Measurements from ENCODE around the gene CABLES2.

Gene CABLES2

GRCh38 chr20:62445553-62446340, 38.7 kb upstream of the CABLES2 start:
- Histone ChIP-seq H3K27ac (no peak overlapping the region), H3K4me3 (no peak overlapping the region)
- TF ChIP-seq CTCF (IDR thresholded peaks at IDR 0.05): no peak
- no peak for DNase-seq (ENCODE audit: low spot score)

- no peak for DNase-seq (ENCODE audit: low spot score)
- H3K4me3 ChIP-seq: no peak overlapping the region
- no peak for TF ChIP-seq CTCF (IDR thresholded peaks at IDR 0.05)
- H3K27ac ChIP-seq: no peak overlapping the region
Measured at GRCh38 chr20:62444286-62444685, 37.2 kb upstream of the CABLES2 start.

- no peak for DNase-seq (ENCODE audit: low spot score)
Measured at GRCh38 chr20:62441987-62442539, 35.0 kb upstream of the CABLES2 start.

GRCh38 chr20:62439218-62439617, 32.1 kb upstream of the CABLES2 start:
- TF ChIP-seq CTCF (IDR thresholded peaks at IDR 0.05): no peak
- Histone ChIP-seq H3K27ac (no peak overlapping the region), H3K4me3 (no peak overlapping the region)
- DNase-seq (ENCODE audit: low spot score): no peak

More at GRCh38 chr20:62441987-62442539, 35.0 kb upstream of the CABLES2 start:
- TF ChIP-seq CTCF (IDR thresholded peaks at IDR 0.05): no peak
- Histone ChIP-seq H3K4me3 (no peak overlapping the region), H3K27ac (no peak overlapping the region)

GRCh38 chr20:62437927-62438326, 30.8 kb upstream of the CABLES2 start:
- Histone ChIP-seq H3K27ac (no peak overlapping the region), H3K4me3 (no peak overlapping the region)
- DNase-seq (ENCODE audit: low spot score): no peak
- no peak for TF ChIP-seq CTCF (IDR thresholded peaks at IDR 0.05)

GRCh38 chr20:62437496-62437895, 30.4 kb upstream of the CABLES2 start:
- Histone ChIP-seq H3K27ac (no peak overlapping the region), H3K4me3 (no peak overlapping the region)
- DNase-seq (ENCODE audit: low spot score): no peak
- TF ChIP-seq CTCF (IDR thresholded peaks at IDR 0.05): no peak

- no peak for TF ChIP-seq CTCF (IDR thresholded peaks at IDR 0.05)
- H3K4me3 ChIP-seq: no peak overlapping the region
- no peak overlapping the region for H3K27ac ChIP-seq
- DNase-seq (ENCODE audit: low spot score): no peak
Measured at GRCh38 chr20:62436692-62437091, 29.6 kb upstream of the CABLES2 start.

Data from coronary artery (tissue), 2 donors.